HCT116 (cell line): Measurements from ENCODE around the gene GOLGA8B.

Experiments
- CEBPB ChIP-seq: IDR thresholded peaks from 2 replicates; pipeline ENCODE4 v1.6.1; 2012; ENCODE audit warnings: low read depth
- FOSL1 ChIP-seq: IDR thresholded peaks from 2 replicates; pipeline ENCODE4 v1.6.1; 2012; ENCODE audit warnings: low read depth
- JUND ChIP-seq: IDR thresholded peaks from 2 replicates; pipeline ENCODE4 v1.6.1; 2012
- POLR2A ChIP-seq: IDR thresholded peaks from 2 replicates; pipeline ENCODE4 v1.7.0; 2011; ENCODE audit warnings: borderline replicate concordance; ENCODE audit not compliant: insufficient read depth, insufficient read length; ENCODE audit errors: extremely low read depth
- TF ChIP-seq, protein P1 (sequence below), 3 experiments: fragments of 200-600 bp in 1 of 3; sonication (generic) in 1 of 3; IDR thresholded peaks in 2 of 3; conservative IDR thresholded peaks in 1 of 3; 2 replicates each; pipeline ENCODE4 v1.5.1; 2012 to 2017; ENCODE audit warnings: low read depth in 2 of 3, low read length in 2 of 3, antibody characterized with exemption in 1 of 3, borderline replicate concordance in 1 of 3, control low read depth in 1 of 3, mild to moderate bottlenecking in 1 of 3, mixed read lengths in 1 of 3, mixed run types in 1 of 3, moderate library complexity in 1 of 3; ENCODE audit not compliant: insufficient read depth in 1 of 3

DNA sequence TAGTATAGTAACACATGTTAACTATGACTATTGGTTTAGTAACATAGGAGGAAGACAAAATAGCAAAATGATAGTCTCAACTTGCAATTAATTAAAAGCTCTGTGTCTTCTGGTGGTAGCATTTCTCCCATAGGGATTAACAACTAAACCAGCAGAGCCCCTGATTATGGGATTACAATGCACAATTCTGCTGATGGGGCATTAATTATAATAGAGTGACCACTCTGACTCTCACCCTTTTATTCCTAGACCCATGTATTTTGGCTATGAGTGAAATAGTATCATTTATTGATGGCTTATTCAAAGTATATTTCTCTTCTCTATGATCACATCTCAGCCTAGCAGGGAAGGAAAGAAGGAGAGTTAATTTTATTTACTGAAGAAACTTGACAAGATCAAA lies 17.5 kb upstream of the GOLGA8B start:
- TF ChIP-seq JUND (no peak), CEBPB (no peak), POLR2A (no peak), FOSL1 (no peak)
- TF ChIP-seq, protein P1, sequence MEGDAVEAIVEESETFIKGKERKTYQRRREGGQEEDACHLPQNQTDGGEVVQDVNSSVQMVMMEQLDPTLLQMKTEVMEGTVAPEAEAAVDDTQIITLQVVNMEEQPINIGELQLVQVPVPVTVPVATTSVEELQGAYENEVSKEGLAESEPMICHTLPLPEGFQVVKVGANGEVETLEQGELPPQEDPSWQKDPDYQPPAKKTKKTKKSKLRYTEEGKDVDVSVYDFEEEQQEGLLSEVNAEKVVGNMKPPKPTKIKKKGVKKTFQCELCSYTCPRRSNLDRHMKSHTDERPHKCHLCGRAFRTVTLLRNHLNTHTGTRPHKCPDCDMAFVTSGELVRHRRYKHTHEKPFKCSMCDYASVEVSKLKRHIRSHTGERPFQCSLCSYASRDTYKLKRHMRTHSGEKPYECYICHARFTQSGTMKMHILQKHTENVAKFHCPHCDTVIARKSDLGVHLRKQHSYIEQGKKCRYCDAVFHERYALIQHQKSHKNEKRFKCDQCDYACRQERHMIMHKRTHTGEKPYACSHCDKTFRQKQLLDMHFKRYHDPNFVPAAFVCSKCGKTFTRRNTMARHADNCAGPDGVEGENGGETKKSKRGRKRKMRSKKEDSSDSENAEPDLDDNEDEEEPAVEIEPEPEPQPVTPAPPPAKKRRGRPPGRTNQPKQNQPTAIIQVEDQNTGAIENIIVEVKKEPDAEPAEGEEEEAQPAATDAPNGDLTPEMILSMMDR (IDR thresholded peaks at IDR 0.05 in 2 of 3, conservative IDR thresholded peaks at IDR 0.05 in 1 of 3; ENCODE audit: borderline replicate concordance in 1 of 3, insufficient read depth in 1 of 3, low read depth in 2 of 3, low read length in 2 of 3), result no peak
